GM23338 (cell line): ENCODE measurements around the gene DOCK2. TPM values are rescaled to one million over a fixed set of nuclear protein-coding genes. Genes with fewer than 3 reads are reported as not detected.

Experiments used
- ATAC-seq: fragments of 200-7000 bp; cut with Tn5 transposase; 3 replicates; pipeline ENCODE4 v1.9.1; 2020
- DNase-seq: peaks from one replicate; pipeline ENCODE4 v3.0.0-alpha.2; 2015; ENCODE audit warnings: low spot score
- H2AFZ ChIP-seq: fragments of 200-600 bp; sonication (generic); 2 replicates; pipeline ENCODE4 v1.8.0; 2016; ENCODE audit warnings: antibody characterized with exemption, mild to moderate bottlenecking, moderate library complexity
- H3F3A ChIP-seq: fragments of 200-600 bp; sonication (generic); replicated peaks from 2 replicates; pipeline ENCODE4 v1.8.0; 2017; ENCODE audit warnings: antibody characterized with exemption, mixed run types, low read depth
- H3K27ac ChIP-seq: fragments of 200-600 bp; sonication (generic); 2 replicates; pipeline ENCODE4 v1.6.1; 2016; ENCODE audit warnings: low read depth
- H3K27me3 ChIP-seq: fragments of 200-600 bp; sonication (generic); 2 replicates; pipeline ENCODE4 v1.8.0; 2016; ENCODE audit warnings: mild to moderate bottlenecking, mixed run types, moderate library complexity; ENCODE audit not compliant: insufficient read depth
- H3K36me3 ChIP-seq: fragments of 200-600 bp; sonication (generic); 2 replicates; pipeline ENCODE4 v1.8.0; 2016; ENCODE audit warnings: mild to moderate bottlenecking; ENCODE audit not compliant: insufficient read depth
- H3K4me1 ChIP-seq: fragments of 200-600 bp; sonication (generic); 2 replicates; pipeline ENCODE4 v1.8.0; 2016; ENCODE audit warnings: mild to moderate bottlenecking, moderate library complexity; ENCODE audit not compliant: insufficient read depth
- H3K4me2 ChIP-seq: fragments of 200-600 bp; sonication (generic); 2 replicates; pipeline ENCODE4 v1.7.1; 2017; ENCODE audit warnings: mixed run types
- H3K4me3 ChIP-seq: fragments of 200-600 bp; sonication (generic); 2 replicates; pipeline ENCODE4 v1.6.1; 2016; ENCODE audit warnings: mixed run types
- H3K79me2 ChIP-seq: fragments of 200-600 bp; sonication (generic); replicated peaks from 2 replicates; pipeline ENCODE4 v1.8.0; 2017; ENCODE audit warnings: mild to moderate bottlenecking; ENCODE audit not compliant: insufficient read depth
- H3K9me2 ChIP-seq: fragments of 200-600 bp; sonication (generic); 2 replicates; pipeline ENCODE4 v1.8.0; 2017; ENCODE audit not compliant: insufficient read depth
- H4K20me1 ChIP-seq: fragments of 200-600 bp; sonication (generic); replicated peaks from 2 replicates; pipeline ENCODE4 v1.8.0; 2017; ENCODE audit warnings: mild to moderate bottlenecking; ENCODE audit not compliant: insufficient read depth
- H3K27ac Mint-ChIP-seq: 2 replicates; pipeline ENCODE4 v1.8.0; 2020; ENCODE audit warnings: inconsistent platforms, mild to moderate bottlenecking, moderate library complexity, mixed read lengths
- H3K27me3 Mint-ChIP-seq: 3 replicates; pipeline ENCODE4 v1.8.0; 2022; ENCODE audit warnings: low read depth, mild to moderate bottlenecking, moderate library complexity, mixed read lengths, inconsistent platforms; ENCODE audit not compliant: insufficient read depth, poor library complexity
- H3K36me3 Mint-ChIP-seq: 3 replicates; pipeline ENCODE4 v1.8.0; 2021; ENCODE audit warnings: low read depth, mild to moderate bottlenecking, inconsistent platforms, moderate library complexity, mixed read lengths
- H3K4me1 Mint-ChIP-seq: 3 replicates; pipeline ENCODE4 v1.8.0; 2020; ENCODE audit warnings: mild to moderate bottlenecking, inconsistent platforms, mixed read lengths
- H3K4me3 Mint-ChIP-seq: 3 replicates; pipeline ENCODE4 v1.8.0; 2021; ENCODE audit warnings: moderate library complexity, mild to moderate bottlenecking, inconsistent platforms, mixed read lengths
- H3K9me3 Mint-ChIP-seq: 3 replicates; pipeline ENCODE4 v1.8.0; 2020; ENCODE audit warnings: moderate library complexity, mild to moderate bottlenecking, inconsistent platforms, mixed read lengths
- CREB1 ChIP-seq: fragments of 250-450 bp; sonication (Bioruptor Pico); IDR thresholded peaks from 2 replicates; pipeline ENCODE4 v1.5.0; 2020; ENCODE audit warnings: low read depth, mild to moderate bottlenecking, moderate library complexity
- CTCF ChIP-seq, 2 experiments: fragments of 200-600 bp in 1 of 2; sonication (generic) in 1 of 2; conservative IDR thresholded peaks; 2 replicates each; pipeline versions ENCODE4 v1.5.1 to v1.6.1; 2016 to 2017; ENCODE audit warnings: antibody characterized with exemption in 2 of 2, low read depth in 2 of 2, mild to moderate bottlenecking in 2 of 2, moderate library complexity in 1 of 2
- EZH2 ChIP-seq: fragments of 200-600 bp; sonication (generic); IDR thresholded peaks from one replicate; pipeline ENCODE4 v1.8.0; 2017; ENCODE audit warnings: antibody characterized with exemption, mild to moderate bottlenecking, low read depth; ENCODE audit not compliant: unreplicated experiment
- EZH2phosphoT487 ChIP-seq: fragments of 200-600 bp; sonication (generic); IDR thresholded peaks from one replicate; pipeline ENCODE4 v1.8.1; 2018; ENCODE audit warnings: antibody characterized with exemption; ENCODE audit not compliant: unreplicated experiment
- POLR2AphosphoS5 ChIP-seq: IDR thresholded peaks from 2 replicates; pipeline ENCODE4 v1.6.1; 2016; ENCODE audit warnings: antibody characterized with exemption, low read depth
- REST ChIP-seq: IDR thresholded peaks from one replicate; pipeline ENCODE4 v1.6.1; 2018; ENCODE audit warnings: antibody characterized with exemption; ENCODE audit not compliant: unreplicated experiment
- STAT1 ChIP-seq: IDR thresholded peaks from one replicate; pipeline ENCODE4 v1.6.1; 2016; ENCODE audit warnings: antibody characterized with exemption; ENCODE audit not compliant: unreplicated experiment
- ZNF114 ChIP-seq: fragments of 250-450 bp; sonication (Bioruptor Pico); IDR thresholded peaks from 2 replicates; pipeline ENCODE4 v1.5.0; 2020; ENCODE audit warnings: mild to moderate bottlenecking, moderate library complexity
- ZNF331 ChIP-seq: fragments of 250-450 bp; sonication (Bioruptor Pico); IDR thresholded peaks from 2 replicates; pipeline ENCODE4 v1.5.0; 2020; ENCODE audit warnings: low read depth, mild to moderate bottlenecking, moderate library complexity
- polyA plus RNA-seq: library from polyadenylated mRNA; unstranded; fragments of >200 nt; fragmentation: Nextera tagmentation; extraction: Ambion mirVana; gene quantifications from 2 replicates; pipeline ENCODE4 v1.2.1, GENCODE V29; 2016
- total RNA-seq: library from RNA; depleted of rRNA; stranded (reverse); fragments of >200 nt; shearing (Covaris generic); gene quantifications from 2 replicates; pipeline ENCODE4 v1.2.3, GENCODE V29; 2014

Gene DOCK2
- total and polyA plus RNA-seq, 2 experiments from 2014 or later: 3.7 to 9.4 TPM

- TF ChIP-seq ZNF114 (CRISPR knock-in tag): no peak
- no peak for TF ChIP-seq STAT1
- TF ChIP-seq CREB1 (CRISPR knock-in tag): no peak
- TF ChIP-seq CTCF (conservative IDR thresholded peaks at IDR 0.05; ENCODE audit: low read depth in 2 of 2): no peak
- no peak for TF ChIP-seq ZNF331 (CRISPR knock-in tag)
- no peak for TF ChIP-seq EZH2
Measured at GRCh38 chr5:169602535-169602934, 34.5 kb upstream of the DOCK2 start (continued).

- Histone ChIP-seq H3K4me1 (no peaks in the 10 kb centered on the region), H4K20me1 (no peaks in the 10 kb centered on the region), H2AFZ (no peak overlapping the region), H3K27ac (no peak overlapping the region), H3F3A (no peaks in the 10 kb centered on the region), H3K27me3 (no peaks in the 10 kb centered on the region), H3K4me2 (no peak overlapping the region), H3K36me3 (peaks cover 24% of the 10 kb centered on the region), H3K9me2 (no peaks in the 10 kb centered on the region), H3K79me2 (no peaks in the 10 kb centered on the region), H3K4me3 (no peak overlapping the region)
- no peak for TF ChIP-seq ZNF331 (CRISPR knock-in tag)
- TF ChIP-seq EZH2: no peak
- ATAC-seq: no peak
- H3K4me3 Mint-ChIP-seq: no peak overlapping the region
- H3K27ac Mint-ChIP-seq: no peak overlapping the region
- H3K27me3 Mint-ChIP-seq: peaks cover 2% of the 10 kb centered on the region
- no peaks in the 10 kb centered on the region for H3K4me1 Mint-ChIP-seq
- peaks cover 22% of the 10 kb centered on the region; the same call in 2 of the 3 replicates for H3K36me3 Mint-ChIP-seq
- no peak for DNase-seq
- H3K9me3 Mint-ChIP-seq: peaks cover 6% of the 10 kb centered on the region; the same call in 1 of the 3 replicates
Measured at GRCh38 chr5:169606279-169606678, 30.8 kb upstream of the DOCK2 start.

- Histone ChIP-seq H3K4me3 (no peak overlapping the region), H3K27me3 (no peaks in the 10 kb centered on the region), H3K4me1 (no peaks in the 10 kb centered on the region), H3K4me2 (no peak overlapping the region), H2AFZ (no peak overlapping the region), H3K36me3 (0 out of 2 replicates have a peak, but pooled peaks cover 8% of the 10 kb centered on the region), H3K9me2 (no peaks in the 10 kb centered on the region), H3K27ac (no peak overlapping the region), H3K79me2 (no peaks in the 10 kb centered on the region), H3F3A (no peaks in the 10 kb centered on the region), H4K20me1 (no peaks in the 10 kb centered on the region)
- ATAC-seq (no peak), DNase-seq (no peak)
- Mint-ChIP-seq H3K36me3 (peaks cover 11% of the 10 kb centered on the region; the same call in 2 of the 3 replicates), H3K9me3 (peaks cover 12% of the 10 kb centered on the region; the same call in 2 of the 3 replicates), H3K27me3 (peaks cover 2% of the 10 kb centered on the region), H3K4me3 (no peak overlapping the region), H3K4me1 (no peaks in the 10 kb centered on the region), H3K27ac (no peak overlapping the region)
- TF ChIP-seq EZH2phosphoT487 (no peak), POLR2AphosphoS5 (no peak), ZNF114 (CRISPR knock-in tag) (no peak), REST (no peak), ZNF331 (CRISPR knock-in tag) (no peak), EZH2 (no peak), CREB1 (CRISPR knock-in tag) (no peak), STAT1 (no peak)
Measured at GRCh38 chr5:169607882-169608281, 29.2 kb upstream of the DOCK2 start.
